ENCODE data around the gene CLCN4. TPM values are rescaled to one million over a fixed set of nuclear protein-coding genes. Genes with fewer than 3 reads are reported as not detected.

Gene CLCN4
- total RNA-seq = 7.3 TPM
- 2.4 TPM for polyA plus RNA-seq (ENCODE audit: insufficient read depth, low read depth, low replicate concordance)
- long read RNA-seq, donor 1, full-length matches to known transcripts = 1 of 1 reads
- long read RNA-seq, donor 1, partial matches to known transcripts = 0 of 1 reads
- long read RNA-seq, donor 1, other reads (novel, unspliced or antisense) = 0 of 1 reads
- long read RNA-seq, donor 2, full-length matches to known transcripts = 1 of 1 reads
- long read RNA-seq, donor 2, partial matches to known transcripts = 0 of 1 reads
- long read RNA-seq, donor 2, other reads (novel, unspliced or antisense) = 0 of 1 reads
- long read RNA-seq, donor 3 = 0 reads
- long read RNA-seq, donor 4 = 0 reads
- long read RNA-seq, donor 5 = 0 reads
- long read RNA-seq, donor 6 = 0 reads
- long read RNA-seq, donor 7, partial matches to known transcripts = 2 of 5 reads
- long read RNA-seq, donor 7, other reads (novel, unspliced or antisense) = 3 of 5 reads
- long read RNA-seq, donor 8 = 0 reads
- long read RNA-seq, donor 9 = 0 reads
- long read RNA-seq, donor 10 = 0 reads

- no peaks in the 10 kb centered on the region for H3K4me1 ChIP-seq (ENCODE audit: control insufficient read depth in 2 of 3, insufficient read depth in 2 of 3, low read depth in 1 of 3, low read length in 3 of 3)
- H3K27me3 ChIP-seq (ENCODE audit: control insufficient read depth, insufficient read depth, low read length) = peaks cover 9% of the 10 kb centered on the region
- FAIRE-seq (no peak), DNase-seq (peak; percentile 46 to 89 (median 59))
- H3K36me3 ChIP-seq (ENCODE audit: control insufficient read depth in 2 of 3, insufficient read depth in 3 of 3, low read length in 3 of 3) = no peaks in the 10 kb centered on the region
- intact Hi-C loops (cut with DNase I) = no loop called here
- H3K9ac ChIP-seq (ENCODE audit: low read length in 3 of 3) = peak within 1 kb of the TSS in 2 of 3 donors; percentile 33 to 75
- no peaks in the 10 kb centered on the region for H3K9me3 ChIP-seq (ENCODE audit: control insufficient read depth in 2 of 3, insufficient read depth in 1 of 3, low read length in 3 of 3)
- TF ChIP-seq CTCF (IDR thresholded peaks at IDR 0.05; ENCODE audit: borderline replicate concordance, extremely low read depth, insufficient read depth) = no peak
- peak within 1 kb of the TSS; percentile 45 to 71 for H3K27ac ChIP-seq (ENCODE audit: low read depth in 2 of 2, low read length in 2 of 2)
- H3K4me3 ChIP-seq (ENCODE audit: low read length in 3 of 3) = peak within 1 kb of the TSS; percentile 33 to 59 (median 44)
These were observed at the start of gene CLCN4 for GRCh38 chrX:10156199-10157031. Gene CLCN4, plus strand, starts transcription at chrX:10156975. Its CDS starts 28,058 bp downstream, at chrX:10185033.

- no peak overlapping the region for H3K9ac ChIP-seq (ENCODE audit: low read length in 3 of 3)
- no peak for TF ChIP-seq CTCF (IDR thresholded peaks at IDR 0.05; ENCODE audit: borderline replicate concordance, extremely low read depth, insufficient read depth)
- intact Hi-C loops (cut with DNase I) = no loop called here
- H3K4me1 ChIP-seq (ENCODE audit: control insufficient read depth in 2 of 3, insufficient read depth in 2 of 3, low read depth in 1 of 3, low read length in 3 of 3) = peaks cover 0 to 3% (median 0%) of the 10 kb centered on the region in 3 donors
- H3K27ac ChIP-seq (ENCODE audit: low read depth in 2 of 2, low read length in 2 of 2) = no peak overlapping the region
- no peaks in the 10 kb centered on the region for H3K9me3 ChIP-seq (ENCODE audit: control insufficient read depth in 2 of 3, insufficient read depth in 1 of 3, low read length in 3 of 3)
- FAIRE-seq (no peak), DNase-seq (no peak)
- H3K4me3 ChIP-seq (ENCODE audit: low read length in 3 of 3) = no peak overlapping the region
- no peaks in the 10 kb centered on the region for H3K36me3 ChIP-seq (ENCODE audit: control insufficient read depth in 2 of 3, insufficient read depth in 3 of 3, low read length in 3 of 3)
- no peaks in the 10 kb centered on the region for H3K27me3 ChIP-seq (ENCODE audit: control insufficient read depth, insufficient read depth, low read length)
These were observed 49.3 kb upstream of the CLCN4 start for GRCh38 chrX:10107483-10107882.

- H3K36me3 ChIP-seq (ENCODE audit: control insufficient read depth in 2 of 3, insufficient read depth in 3 of 3, low read length in 3 of 3) = no peaks in the 10 kb centered on the region
- no peaks in the 10 kb centered on the region for H3K27me3 ChIP-seq (ENCODE audit: control insufficient read depth, insufficient read depth, low read length)
- H3K9me3 ChIP-seq (ENCODE audit: control insufficient read depth in 2 of 3, insufficient read depth in 1 of 3, low read length in 3 of 3) = no peaks in the 10 kb centered on the region
- H3K4me3 ChIP-seq (ENCODE audit: low read length in 3 of 3) = no peak overlapping the region
- DNase-seq (no peak), FAIRE-seq (no peak)
- peaks cover 0 to 3% (median 0%) of the 10 kb centered on the region in 3 donors for H3K4me1 ChIP-seq (ENCODE audit: control insufficient read depth in 2 of 3, insufficient read depth in 2 of 3, low read depth in 1 of 3, low read length in 3 of 3)
- intact Hi-C loops (cut with DNase I) = no loop called here
- no peak overlapping the region for H3K9ac ChIP-seq (ENCODE audit: low read length in 3 of 3)
- no peak for TF ChIP-seq CTCF (IDR thresholded peaks at IDR 0.05; ENCODE audit: borderline replicate concordance, extremely low read depth, insufficient read depth)
- no peak overlapping the region for H3K27ac ChIP-seq (ENCODE audit: low read depth in 2 of 2, low read length in 2 of 2)
These were observed 48.5 kb upstream of the CLCN4 start for GRCh38 chrX:10108288-10108687.

Data from kidney (tissue), 22 donors.